ENCODE data around the gene BPIFB6.

Gene BPIFB6, protein sequence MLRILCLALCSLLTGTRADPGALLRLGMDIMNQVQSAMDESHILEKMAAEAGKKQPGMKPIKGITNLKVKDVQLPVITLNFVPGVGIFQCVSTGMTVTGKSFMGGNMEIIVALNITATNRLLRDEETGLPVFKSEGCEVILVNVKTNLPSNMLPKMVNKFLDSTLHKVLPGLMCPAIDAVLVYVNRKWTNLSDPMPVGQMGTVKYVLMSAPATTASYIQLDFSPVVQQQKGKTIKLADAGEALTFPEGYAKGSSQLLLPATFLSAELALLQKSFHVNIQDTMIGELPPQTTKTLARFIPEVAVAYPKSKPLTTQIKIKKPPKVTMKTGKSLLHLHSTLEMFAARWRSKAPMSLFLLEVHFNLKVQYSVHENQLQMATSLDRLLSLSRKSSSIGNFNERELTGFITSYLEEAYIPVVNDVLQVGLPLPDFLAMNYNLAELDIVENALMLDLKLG

DNA sequence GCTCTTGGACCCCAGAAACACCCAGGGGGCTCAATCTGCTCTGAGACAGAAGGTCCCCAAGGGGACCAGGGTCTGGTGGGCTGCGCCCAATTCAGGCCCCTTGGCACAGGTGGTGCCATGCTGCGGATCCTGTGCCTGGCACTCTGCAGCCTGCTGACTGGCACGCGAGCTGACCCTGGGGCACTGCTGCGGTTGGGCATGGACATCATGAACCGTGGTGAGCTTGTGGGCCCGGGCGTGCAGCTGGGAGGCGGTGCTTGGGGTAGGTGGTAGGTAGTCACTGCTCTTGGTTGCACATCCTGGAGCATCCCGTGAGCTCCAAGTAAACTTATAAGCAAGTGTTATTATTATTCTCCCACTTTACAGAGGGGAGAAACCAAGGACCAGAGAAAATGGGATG is at the start of gene BPIFB6:
Gene BPIFB6 (plus strand): TSS at position 118 of the 400 bp plus-strand sequence. CDS start 0 bp downstream, at position 118.
- no peak for DNase-seq

DNA sequence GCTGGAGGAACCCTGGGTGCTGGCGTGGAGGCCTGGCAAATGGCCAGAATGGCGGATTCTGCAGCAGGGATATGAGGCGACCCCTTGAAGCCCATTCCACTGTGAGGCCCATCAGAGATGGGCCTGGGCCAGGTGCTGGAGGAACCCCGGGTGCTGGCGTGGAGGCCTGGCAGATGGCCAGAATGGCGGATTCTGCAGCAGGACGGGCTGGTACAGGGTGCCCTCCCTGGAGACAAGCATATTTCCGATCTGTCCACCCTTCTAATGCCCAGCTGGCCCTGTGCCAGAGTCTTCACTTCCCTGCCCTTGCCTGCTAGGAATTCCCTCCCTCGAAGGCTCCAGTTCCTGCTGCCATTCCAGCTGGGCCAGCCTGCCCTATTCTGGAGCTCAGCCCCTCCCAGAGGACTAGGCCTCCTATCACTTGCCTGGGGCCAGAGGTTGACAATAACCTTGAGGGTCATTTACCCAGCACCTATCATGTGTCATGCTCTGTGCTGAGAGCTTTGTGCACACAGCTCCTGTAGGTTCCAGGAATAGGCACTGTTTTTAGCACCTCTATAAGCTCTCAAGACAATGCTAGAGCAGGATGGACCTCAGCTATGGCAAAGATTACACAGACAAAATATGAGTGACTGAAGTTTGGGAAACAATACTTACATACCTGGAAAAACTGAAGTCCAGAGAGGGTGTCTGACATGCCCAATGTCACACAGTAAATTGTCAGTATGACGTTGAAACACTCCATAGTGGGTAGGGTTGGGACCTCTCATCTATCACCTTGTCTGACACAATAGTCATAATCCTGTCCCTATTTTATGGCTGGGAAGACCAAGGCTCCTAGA is 48.6 kb upstream of the BPIFB6 start:
- DNase-seq, result no peak

DNA sequence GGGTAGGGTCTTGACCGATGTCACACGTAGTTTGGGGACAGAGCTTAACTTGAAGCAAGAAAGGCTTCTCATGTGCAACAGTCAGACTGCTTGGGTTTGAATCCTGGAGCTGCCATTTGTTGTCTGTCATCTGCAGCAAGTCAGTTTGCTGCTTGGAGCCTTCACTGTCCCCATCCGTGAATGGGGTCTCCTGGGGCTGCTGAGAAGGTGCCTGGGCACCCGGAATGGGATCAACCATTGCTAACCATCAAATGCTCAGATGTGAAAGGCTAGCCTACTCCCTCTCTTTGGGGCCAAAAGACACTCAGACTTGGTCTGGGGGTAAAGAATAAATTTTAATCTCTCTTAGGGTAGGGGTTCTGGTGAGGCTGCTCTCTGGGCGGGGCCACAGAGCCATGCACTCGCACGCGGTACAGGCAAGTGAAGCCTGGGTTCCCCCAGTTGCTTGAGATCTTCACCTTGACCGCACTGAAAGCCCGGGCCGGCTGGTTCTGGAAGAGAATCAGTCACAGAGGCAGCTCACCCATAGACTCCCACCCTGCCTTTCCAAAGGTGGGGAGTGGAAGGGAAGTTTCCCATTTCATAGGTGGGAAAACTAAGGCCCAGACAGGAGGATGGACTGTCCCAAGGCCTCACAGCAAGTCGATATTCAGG is 47.9 kb upstream of the BPIFB6 start:
- no peak for DNase-seq

DNA sequence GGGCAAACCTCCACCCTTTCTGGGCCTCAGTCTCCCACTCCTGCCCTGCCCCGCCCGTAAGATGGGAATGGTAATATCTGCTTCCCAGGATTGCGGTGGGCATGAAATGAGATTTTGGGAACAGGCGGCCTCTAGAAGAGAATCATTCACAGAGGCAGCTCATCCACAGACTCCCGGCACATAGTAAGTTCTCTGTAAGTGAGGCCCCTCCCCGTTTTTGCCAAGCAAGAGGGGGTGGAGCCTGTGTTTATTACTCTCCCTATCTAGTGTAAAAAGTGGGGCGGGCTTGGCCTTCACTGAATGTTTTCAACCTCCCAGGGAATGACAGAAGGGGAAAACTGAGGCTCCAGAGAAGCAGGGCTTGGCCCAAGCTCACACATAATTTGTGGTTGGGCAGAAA is 47.3 kb upstream of the BPIFB6 start:
- no peak for DNase-seq

DNA sequence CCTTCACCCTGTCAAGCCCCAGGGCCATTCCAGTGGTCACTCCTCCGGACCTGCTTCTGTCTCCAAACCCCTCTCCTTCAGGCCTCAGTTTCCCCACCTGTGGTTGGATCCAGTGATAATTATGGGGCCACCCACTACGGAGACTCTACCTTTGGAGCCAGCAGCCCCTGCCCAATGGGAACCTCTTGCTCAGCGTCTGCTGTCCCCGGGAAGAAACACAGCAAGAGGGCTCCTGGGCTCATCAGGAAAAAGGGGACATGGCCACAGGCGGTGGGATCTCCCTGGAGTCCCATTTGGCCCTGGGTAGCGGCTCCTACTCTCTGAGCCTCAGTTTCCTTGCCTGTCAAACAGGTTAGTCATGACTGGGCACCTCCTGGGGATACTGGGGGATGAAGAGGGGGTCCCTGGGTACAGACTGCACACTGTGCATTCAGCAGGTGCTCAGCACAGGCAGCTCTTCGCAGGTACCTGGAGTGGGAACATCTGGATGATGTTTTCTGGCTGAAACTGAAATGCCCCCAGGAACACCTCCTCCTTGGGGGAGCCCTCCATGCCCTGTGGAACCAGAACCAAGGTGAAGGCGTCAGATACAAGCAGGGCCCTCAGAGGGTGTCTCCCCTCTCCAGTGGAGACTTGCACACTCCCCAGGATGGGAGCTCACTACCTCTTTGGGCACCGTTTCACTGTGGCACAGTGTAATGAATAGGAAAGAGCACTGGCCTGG is 46.7 kb upstream of the BPIFB6 start:
- no peak for DNase-seq

DNA sequence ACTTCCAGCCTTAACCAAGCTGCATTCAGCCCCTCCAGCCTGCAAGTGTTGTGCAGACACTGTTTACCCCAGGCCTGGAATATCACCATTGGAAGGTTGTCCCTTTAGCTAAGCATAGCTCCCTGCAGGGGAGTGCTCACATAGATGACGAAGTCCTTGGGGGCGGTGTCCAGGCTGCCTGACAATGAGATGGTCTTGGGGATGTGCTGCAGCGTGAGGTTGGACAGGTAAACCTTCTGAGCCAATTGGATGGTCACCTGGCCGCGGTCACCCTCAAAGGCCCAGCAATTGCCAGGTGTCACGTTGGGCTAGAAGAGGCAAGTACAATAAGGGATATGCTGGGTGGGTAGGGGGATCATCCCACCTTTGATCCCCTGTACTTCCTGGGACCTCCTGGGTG is 45.9 kb upstream of the BPIFB6 start:
- DNase-seq, result no peak

DNA sequence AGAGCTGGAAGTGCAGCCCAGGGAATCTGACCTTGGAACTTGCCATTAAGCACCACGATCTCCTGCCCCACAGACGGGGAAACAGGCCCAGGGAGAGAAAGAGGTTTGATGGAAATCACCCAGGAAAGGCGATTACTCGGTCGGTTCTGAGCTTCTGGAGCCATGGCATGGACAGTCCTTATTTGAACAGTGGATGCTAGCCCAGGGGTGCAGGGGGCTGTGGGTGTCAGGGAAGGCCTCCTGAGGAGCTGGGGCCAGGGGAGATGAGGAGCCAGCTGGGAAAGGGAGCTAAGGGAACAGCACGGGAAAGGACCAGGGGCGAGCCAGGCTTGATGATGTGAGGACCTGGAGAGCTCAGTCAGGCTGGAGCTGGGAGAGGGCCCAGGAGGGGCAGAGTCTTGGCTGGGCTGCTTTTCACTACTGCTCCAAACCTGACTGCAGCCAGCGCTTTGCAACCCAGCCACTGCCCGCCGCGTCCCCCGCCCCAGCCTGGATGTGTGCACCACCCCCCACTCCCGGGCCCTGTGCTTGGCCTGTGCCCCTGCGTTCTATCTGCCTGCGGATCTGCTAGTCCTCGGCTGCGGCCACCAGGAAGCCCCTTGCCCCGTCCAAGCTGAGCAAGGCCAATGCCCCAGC is 45.0 kb upstream of the BPIFB6 start:
- DNase-seq, result no peak

DNA sequence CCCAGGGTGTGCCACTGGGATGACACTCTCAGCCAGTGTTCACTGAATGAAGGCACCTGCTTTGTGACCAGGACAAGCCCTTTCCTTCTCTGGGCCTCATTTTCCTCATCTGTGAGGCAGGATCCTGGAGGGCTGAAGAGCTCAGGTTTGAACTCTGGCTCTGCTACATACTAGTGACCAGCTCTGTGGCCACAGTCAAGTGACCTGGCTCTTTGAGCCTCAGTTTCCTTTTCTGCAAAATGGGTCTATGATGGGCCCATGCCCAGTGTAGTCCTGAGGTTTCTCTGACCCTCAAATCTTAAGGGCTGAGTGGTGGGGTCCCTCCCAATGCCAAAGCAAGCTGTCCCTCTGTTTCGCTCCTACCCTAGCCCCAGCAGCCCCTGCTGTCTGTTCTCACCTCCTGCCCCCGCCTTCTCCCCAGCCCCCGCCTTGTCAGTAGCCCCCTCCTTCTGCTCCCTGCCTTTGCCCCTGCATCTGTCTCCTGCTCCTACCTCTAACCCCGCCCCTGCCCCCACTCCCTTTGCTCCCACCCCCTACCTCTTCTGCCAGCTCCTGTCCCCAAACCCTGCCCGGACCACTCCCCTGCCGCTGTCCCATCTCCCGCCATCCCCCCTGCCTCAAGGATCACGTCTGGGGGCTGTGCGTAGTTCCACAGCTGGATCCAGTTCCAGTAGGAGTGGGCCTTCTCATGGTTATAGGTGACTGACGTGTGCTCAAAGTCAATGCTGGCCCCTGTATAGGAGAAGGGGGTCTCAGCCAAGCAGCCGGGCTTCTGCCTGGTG is 44.2 kb upstream of the BPIFB6 start:
- DNase-seq, result no peak

DNA sequence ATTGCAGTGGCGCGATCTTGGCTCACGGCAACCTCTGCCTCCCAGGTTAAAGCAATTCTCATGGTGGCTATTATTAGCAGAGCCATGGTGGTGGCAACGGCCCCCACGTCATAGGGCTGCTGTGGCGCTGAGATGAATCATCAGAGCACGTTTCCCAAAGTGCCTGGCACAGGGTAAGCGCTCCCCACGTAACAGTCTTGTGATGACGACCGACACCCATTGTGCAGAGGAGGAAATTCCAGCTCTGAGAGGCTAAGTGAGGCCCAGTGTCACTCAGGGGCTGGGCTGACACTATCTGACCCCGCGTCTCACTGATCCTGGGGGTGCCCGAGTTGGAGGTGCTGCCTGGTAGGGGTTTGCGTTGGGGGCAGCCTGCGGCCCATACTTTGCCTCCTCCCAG is 43.4 kb upstream of the BPIFB6 start:
- DNase-seq, result no peak

DNA sequence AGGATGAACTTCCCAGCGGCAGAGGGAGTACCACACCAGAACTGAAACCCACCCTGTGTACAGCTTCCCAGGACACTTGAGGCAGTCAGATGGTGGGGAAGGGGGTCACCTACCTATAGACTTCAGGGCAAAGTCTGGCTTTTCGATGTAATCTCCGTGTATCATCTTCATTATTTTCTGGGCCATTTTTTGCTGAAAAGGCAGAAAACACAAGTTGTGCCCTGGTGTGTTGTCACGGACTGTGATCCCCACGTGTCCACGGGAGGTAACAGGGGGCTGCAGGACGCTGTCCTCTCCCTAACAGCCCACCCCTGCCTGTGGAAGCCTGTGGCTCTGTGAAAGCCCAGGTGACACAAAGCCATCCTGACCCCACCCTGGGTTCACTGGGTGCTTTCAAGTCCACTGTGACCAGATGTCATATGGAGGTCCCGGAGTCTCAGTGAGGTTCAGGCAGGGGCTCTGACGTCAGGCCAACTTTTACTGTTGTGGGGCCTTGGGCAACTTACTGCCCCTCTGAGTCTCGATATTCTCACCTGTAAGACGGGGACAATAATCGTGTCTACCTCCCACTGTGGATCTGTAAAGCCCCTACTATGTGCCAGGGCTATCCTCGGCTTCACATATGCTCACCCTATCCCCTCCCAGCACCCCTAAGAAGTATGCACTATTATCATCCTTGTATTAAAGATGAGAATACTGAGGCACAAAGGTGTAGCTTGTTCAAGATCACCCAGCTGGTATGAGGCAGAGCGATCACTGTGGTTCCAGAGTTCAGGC is 41.8 kb upstream of the BPIFB6 start:
- no peak for DNase-seq

DNA sequence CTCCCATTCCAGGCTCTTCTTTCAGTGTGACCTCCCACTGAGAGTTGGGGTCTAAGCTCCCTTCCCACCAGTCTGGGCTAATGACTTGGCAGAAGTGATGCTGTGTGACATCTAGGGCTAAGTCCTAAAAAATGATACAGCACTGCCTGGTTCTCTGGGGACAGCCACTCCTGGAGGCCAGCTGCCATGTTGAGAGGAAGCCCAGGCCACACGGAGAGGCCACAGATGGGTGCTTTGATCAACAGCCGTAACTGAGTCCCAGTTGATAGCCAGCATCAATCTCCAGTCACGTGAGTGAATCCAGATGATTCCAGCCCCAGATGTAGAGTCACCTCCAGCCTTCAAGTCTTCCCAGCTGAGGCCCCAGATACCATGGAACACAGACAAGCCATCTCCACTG is 41.0 kb upstream of the BPIFB6 start:
- no peak for DNase-seq

DNA sequence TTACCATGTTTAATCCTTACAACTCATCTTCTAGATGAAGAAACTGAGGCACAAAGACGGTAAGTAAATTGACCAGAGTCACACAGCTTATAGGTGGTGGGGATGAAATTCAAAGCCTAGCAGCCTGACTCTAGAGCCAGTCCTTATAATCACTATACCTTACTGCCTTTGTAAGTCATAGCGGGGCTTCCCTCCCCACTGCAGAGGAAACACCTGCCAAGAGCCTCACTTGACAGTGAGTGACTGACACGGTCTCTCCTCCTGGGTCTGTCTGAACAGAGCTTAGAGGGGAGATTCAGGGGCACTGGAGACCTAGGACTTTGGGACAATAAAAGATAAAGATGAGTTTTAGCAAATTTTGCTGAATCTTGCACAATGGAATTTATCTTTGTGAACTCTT is 40.1 kb upstream of the BPIFB6 start:
- DNase-seq, result no peak

DNA sequence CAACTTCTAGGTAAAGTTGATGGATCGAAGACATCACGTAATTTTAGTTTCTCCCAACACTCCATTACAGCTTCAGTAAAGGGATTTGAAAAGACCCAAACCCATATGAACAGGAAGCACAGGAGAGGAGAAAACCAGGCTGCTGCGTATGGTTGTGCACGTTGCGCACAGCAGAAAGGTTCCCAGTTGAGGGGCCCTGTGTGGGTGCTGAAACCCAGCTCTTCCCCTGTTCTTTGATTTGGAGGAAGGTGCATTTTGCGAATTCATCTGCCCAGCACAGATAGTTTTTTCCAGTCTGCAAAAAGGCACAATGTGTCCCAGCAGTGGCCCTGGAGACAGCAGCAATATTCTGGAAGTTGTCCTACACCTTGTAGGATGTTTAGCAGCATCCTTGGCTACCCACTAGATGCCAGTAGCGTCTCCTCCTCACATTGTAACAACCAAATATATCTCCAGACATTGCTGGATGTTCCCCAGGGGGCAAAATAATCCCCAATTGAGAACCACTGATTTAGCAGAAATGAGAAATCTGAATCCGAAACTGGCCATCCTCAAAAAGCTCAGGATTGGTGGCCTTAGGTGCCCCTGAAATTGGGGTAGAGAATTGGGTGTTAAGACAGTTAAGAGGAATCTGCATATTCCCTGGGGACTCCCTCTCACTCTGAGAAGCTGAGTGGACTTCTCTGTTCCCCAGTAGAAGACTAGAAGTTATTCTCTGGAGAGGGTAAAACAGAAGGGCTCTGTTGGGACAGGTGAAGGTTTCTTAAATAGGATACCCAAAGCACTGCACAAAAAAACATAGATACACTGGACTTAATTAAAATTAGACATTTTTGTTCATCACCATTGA is 39.4 kb upstream of the BPIFB6 start:
- DNase-seq, result no peak

DNA sequence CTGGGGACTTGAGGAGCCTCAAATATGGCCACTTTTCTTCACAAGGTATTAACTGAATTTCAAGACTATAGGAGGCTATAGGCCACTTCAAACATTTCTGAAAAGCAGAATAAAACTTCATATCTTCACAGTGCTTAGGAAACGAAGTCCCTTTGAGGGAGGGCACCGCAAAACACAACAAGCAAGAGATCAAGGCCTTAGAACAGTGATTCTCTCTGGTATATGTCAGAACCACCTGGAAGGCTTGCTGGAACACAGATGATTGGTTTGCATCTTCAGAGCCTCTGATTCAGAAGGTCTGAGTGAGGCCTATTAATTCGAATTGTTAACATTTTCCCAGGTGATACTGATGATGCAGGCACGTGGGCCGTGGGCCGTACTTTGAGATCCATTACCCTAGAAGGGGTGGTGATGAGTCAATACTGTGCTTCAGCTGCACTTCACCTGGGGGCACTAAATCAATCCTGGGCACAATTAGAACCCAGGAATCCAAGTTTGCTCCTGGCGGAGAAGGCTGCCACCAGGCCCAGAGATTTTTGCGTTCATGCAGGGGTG is 37.9 kb upstream of the BPIFB6 start:
- DNase-seq, result no peak

DNA sequence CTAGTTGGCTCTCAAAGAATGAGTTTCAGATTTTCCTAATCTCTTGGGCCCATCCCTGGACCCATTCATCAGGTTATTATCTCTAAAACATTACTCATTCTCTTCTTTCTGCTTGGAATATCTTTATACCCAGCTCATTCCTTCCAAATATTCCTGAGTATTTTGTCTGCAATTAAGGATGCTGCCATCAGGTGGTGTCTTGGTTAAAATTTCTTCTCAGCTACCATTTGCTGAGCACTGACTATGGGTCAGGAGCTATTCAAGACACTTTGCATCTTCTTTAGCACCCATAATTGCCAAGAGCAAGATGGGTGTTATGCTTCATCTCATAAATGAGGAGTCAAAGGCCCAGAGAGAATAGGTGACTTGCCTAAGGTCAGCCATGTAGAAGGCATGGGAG is 35.6 kb upstream of the BPIFB6 start:
- DNase-seq, result no peak

DNA sequence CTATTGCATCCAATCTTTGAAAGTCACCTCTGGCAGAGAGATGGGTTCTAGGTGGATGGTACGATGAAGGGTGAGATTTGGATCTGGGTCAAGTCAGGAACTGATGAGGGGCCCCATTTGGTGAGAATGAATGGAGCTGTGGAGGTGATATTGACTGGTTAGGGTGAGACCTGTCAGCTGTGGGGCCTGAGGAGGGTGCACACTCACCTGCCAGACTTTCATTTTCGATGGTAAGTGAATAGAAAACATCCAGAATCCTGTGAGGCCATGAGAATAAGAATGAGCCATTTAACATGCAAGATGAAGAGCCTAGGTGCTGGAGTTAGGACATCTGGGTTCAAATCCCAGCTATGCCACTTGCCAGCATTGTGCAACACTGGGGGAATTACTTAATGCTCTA is 34.0 kb upstream of the BPIFB6 start:
- DNase-seq, result no peak

DNA sequence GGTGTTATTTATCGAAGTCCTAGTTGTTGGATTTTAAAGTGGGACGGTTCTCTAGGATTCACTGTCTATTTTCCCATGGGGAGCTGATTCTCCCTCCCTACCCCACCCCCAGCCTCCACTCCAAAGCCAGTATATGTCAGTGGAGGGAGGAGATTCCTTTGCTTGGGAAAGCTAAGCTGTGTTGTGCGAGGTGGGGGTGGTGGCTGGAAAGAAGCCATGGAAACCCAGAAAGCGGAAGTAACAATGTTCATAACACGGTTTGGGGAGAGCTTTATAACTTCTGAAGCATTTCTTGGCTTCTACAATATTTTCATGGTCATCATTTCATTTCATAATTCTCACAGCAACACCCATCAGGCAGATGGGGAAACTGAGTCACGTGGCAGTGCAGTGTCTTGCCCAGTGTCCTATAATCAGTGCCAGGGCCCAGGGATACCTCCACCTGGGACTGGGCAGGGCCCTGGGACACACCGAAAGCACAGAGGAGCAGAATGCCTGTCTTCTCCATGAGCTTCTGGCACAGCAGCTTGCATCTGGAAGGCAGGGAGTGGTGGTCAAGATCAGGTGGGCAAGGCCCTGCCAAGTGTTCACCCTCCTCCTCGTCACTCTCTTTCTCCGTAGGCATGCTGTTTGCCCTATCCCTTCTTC is 31.7 kb upstream of the BPIFB6 start:
- DNase-seq, result peak; percentile 20 to 22

DNA sequence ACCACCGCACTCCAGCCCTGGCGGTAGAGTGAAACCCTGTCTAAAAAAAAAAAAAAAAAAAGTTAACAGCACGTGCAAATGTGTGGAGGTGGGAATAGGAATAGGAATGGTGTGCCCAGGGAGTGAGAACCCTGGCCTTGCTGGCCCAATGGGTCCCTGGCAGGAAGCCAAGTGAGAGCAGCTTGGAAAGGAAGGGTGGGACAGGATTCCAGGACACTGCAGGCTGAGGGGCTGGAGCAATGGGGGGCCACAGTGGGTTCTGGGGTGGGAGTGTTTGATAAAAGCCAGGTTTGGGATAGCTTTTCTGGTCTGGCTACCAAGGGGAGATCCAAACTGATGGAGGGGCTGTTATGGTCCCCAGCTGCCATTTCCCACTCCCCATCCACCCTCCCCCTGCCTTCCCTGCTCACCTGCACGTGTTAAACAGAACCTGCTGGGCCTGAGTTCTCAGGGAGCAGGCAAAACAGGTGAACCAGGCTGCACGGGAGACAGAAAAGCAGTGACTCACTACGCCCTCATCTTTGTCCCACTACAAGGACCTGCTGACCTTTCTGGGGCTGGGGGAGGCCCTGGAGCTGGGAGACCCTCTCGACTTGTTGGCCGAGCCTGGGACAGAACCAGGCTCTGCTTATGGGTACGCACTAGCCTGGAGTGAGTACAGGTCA is 30.5 kb upstream of the BPIFB6 start:
- DNase-seq, result no peak

Measured in AML-193 (cell line).